HFF-Myc (cell line): ENCODE results near the gene ZNF492.

Experiments used
- DNase-seq: peaks from one replicate; pipeline ENCODE4 v3.0.0-alpha.2; 2011; ENCODE audit warnings: low read depth; ENCODE audit errors: extremely low read depth
- H3K4me3 ChIP-seq: replicated peaks from 2 replicates; pipeline ENCODE4 v1.5.1; 2011; ENCODE audit warnings: low read depth, mild to moderate bottlenecking, control low read depth, low read length
- TF ChIP-seq, protein P1 (sequence below): IDR thresholded peaks from 2 replicates; pipeline ENCODE4 v1.5.1; 2012; ENCODE audit warnings: mild to moderate bottlenecking, low read depth, low read length, control low read depth; ENCODE audit errors: missing control alignments

The ZNF492 gene

DNA sequence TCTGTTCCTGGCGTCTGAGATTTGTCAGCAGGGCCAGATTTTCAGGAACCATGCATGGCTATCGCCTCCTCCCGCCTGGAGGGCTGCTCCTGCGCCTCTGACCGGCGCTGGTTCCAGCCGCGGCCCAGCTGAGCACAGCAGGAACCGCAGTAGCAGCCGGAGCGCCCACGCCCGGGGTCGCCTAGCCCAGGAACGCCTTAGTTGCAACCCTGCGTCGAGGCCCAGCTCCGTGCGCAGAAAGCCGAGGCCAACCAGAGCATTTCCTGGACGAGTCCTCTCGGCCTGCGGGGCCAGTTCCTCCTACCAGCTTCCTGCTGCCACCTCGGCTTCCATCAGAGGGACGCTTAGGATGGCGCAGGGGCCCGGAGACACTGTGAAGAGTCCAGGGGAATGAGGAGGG, 74.9 kb downstream of the ZNF492 start:
- no peak for DNase-seq
- TF ChIP-seq, protein P1, sequence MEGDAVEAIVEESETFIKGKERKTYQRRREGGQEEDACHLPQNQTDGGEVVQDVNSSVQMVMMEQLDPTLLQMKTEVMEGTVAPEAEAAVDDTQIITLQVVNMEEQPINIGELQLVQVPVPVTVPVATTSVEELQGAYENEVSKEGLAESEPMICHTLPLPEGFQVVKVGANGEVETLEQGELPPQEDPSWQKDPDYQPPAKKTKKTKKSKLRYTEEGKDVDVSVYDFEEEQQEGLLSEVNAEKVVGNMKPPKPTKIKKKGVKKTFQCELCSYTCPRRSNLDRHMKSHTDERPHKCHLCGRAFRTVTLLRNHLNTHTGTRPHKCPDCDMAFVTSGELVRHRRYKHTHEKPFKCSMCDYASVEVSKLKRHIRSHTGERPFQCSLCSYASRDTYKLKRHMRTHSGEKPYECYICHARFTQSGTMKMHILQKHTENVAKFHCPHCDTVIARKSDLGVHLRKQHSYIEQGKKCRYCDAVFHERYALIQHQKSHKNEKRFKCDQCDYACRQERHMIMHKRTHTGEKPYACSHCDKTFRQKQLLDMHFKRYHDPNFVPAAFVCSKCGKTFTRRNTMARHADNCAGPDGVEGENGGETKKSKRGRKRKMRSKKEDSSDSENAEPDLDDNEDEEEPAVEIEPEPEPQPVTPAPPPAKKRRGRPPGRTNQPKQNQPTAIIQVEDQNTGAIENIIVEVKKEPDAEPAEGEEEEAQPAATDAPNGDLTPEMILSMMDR = no peak

More for the DNA sequence above, 74.9 kb downstream of the ZNF492 start:
- H3K4me3 ChIP-seq = no peak overlapping the region
